Measurements from ENCODE around the gene CTSD.

CTSD gene

GRCh38 chr11:1733009-1733715 is 30.6 kb downstream of the CTSD start:
- no CpG with 5 or more reads among the region's 14 CpGs for WGBS (ENCODE audit: extremely low coverage, insufficient coverage, low lambda C conversion rate)
- Histone ChIP-seq H3K27me3 (ENCODE audit: insufficient read depth, low read length, poor library complexity) (no peaks in the 10 kb centered on the region), H3K23ac (ENCODE audit: low read length) (no peak overlapping the region), H3K27ac (ENCODE audit: low read depth, low read length) (no peak overlapping the region), H2BK5ac (ENCODE audit: low read length) (no peak overlapping the region), H3K9ac (ENCODE audit: low read length) (no peak overlapping the region), H3K79me1 (ENCODE audit: low read length) (no peaks in the 10 kb centered on the region), H3K4me2 (ENCODE audit: low read length) (no peak overlapping the region), H3K4ac (ENCODE audit: low read depth, low read length) (no peak overlapping the region), H2BK15ac (replicated peaks; ENCODE audit: low read depth) (no peak overlapping the region), H3K4me3 (ENCODE audit: low read length) (no peak overlapping the region), H3K36me3 (ENCODE audit: control insufficient read depth, insufficient read depth, low read length) (no peaks in the 10 kb centered on the region), H3K18ac (ENCODE audit: low read length) (no peak overlapping the region), H4K5ac (ENCODE audit: low read length) (no peak overlapping the region), H4K8ac (ENCODE audit: low read depth, low read length) (no peak overlapping the region), H3K56ac (ENCODE audit: low read length) (no peak overlapping the region), H3K4me1 (ENCODE audit: control insufficient read depth, low read depth, low read length) (no peaks in the 10 kb centered on the region), H2AK5ac (ENCODE audit: low read length) (no peak overlapping the region), H2BK120ac (ENCODE audit: low read depth, low read length) (no peak overlapping the region), H3K79me2 (ENCODE audit: control insufficient read depth, insufficient read depth, low read length) (no peaks in the 10 kb centered on the region)
- no peak for DNase-seq

GRCh38 chr11:1732418-1733008 is 31.2 kb downstream of the CTSD start:
- no CpG with 5 or more reads among the region's 13 CpGs for WGBS (ENCODE audit: extremely low coverage, insufficient coverage, low lambda C conversion rate)
- no peak for DNase-seq

GRCh38 chr11:1731451-1732059 is 32.2 kb downstream of the CTSD start:
- no peak overlapping the region for H3K4ac ChIP-seq (ENCODE audit: low read depth, low read length)
- no peak overlapping the region for H3K9ac ChIP-seq (ENCODE audit: low read length)
- no peak overlapping the region for H3K18ac ChIP-seq (ENCODE audit: low read length)
- H3K4me3 ChIP-seq (ENCODE audit: low read length) = no peak overlapping the region
- no peaks in the 10 kb centered on the region for H3K36me3 ChIP-seq (ENCODE audit: control insufficient read depth, insufficient read depth, low read length)
- H3K79me1 ChIP-seq (ENCODE audit: low read length) = no peaks in the 10 kb centered on the region
- no CpG with 5 or more reads among the region's 5 CpGs for WGBS (ENCODE audit: extremely low coverage, insufficient coverage, low lambda C conversion rate)
- H3K79me2 ChIP-seq (ENCODE audit: control insufficient read depth, insufficient read depth, low read length) = no peaks in the 10 kb centered on the region
- H3K56ac ChIP-seq (ENCODE audit: low read length) = no peak overlapping the region
- no peak overlapping the region for H4K8ac ChIP-seq (ENCODE audit: low read depth, low read length)
- H2BK120ac ChIP-seq (ENCODE audit: low read depth, low read length) = no peak overlapping the region
- no peak for DNase-seq
- no peak overlapping the region for H3K23ac ChIP-seq (ENCODE audit: low read length)
- H4K5ac ChIP-seq (ENCODE audit: low read length) = no peak overlapping the region
- H3K4me1 ChIP-seq (ENCODE audit: control insufficient read depth, low read depth, low read length) = no peaks in the 10 kb centered on the region
- no peak overlapping the region for H3K27ac ChIP-seq (ENCODE audit: low read depth, low read length)
- H3K4me2 ChIP-seq (ENCODE audit: low read length) = no peak overlapping the region
- no peak overlapping the region for H2AK5ac ChIP-seq (ENCODE audit: low read length)
- no peak overlapping the region for H2BK15ac ChIP-seq (replicated peaks; ENCODE audit: low read depth)
- no peaks in the 10 kb centered on the region for H3K27me3 ChIP-seq (ENCODE audit: insufficient read depth, low read length, poor library complexity)
- no peak overlapping the region for H2BK5ac ChIP-seq (ENCODE audit: low read length)

More at GRCh38 chr11:1732418-1733008, 31.2 kb downstream of the CTSD start:
- Histone ChIP-seq H3K4me3 (ENCODE audit: low read length) (no peak overlapping the region), H3K4me2 (ENCODE audit: low read length) (no peak overlapping the region), H4K5ac (ENCODE audit: low read length) (no peak overlapping the region), H2BK5ac (ENCODE audit: low read length) (no peak overlapping the region), H3K79me1 (ENCODE audit: low read length) (no peaks in the 10 kb centered on the region), H4K8ac (ENCODE audit: low read depth, low read length) (no peak overlapping the region), H3K79me2 (ENCODE audit: control insufficient read depth, insufficient read depth, low read length) (no peaks in the 10 kb centered on the region), H3K18ac (ENCODE audit: low read length) (no peak overlapping the region), H3K27ac (ENCODE audit: low read depth, low read length) (no peak overlapping the region), H3K27me3 (ENCODE audit: insufficient read depth, low read length, poor library complexity) (no peaks in the 10 kb centered on the region), H2BK15ac (replicated peaks; ENCODE audit: low read depth) (no peak overlapping the region), H3K56ac (ENCODE audit: low read length) (no peak overlapping the region), H3K9ac (ENCODE audit: low read length) (no peak overlapping the region), H3K36me3 (ENCODE audit: control insufficient read depth, insufficient read depth, low read length) (no peaks in the 10 kb centered on the region), H2AK5ac (ENCODE audit: low read length) (no peak overlapping the region), H3K4me1 (ENCODE audit: control insufficient read depth, low read depth, low read length) (no peaks in the 10 kb centered on the region), H3K4ac (ENCODE audit: low read depth, low read length) (no peak overlapping the region), H3K23ac (ENCODE audit: low read length) (no peak overlapping the region), H2BK120ac (ENCODE audit: low read depth, low read length) (no peak overlapping the region)

GRCh38 chr11:1730059-1730629 is 33.6 kb downstream of the CTSD start:
- H2AK5ac ChIP-seq (ENCODE audit: low read length) = no peak overlapping the region
- no peak overlapping the region for H3K4ac ChIP-seq (ENCODE audit: low read depth, low read length)
- no peaks in the 10 kb centered on the region for H3K79me2 ChIP-seq (ENCODE audit: control insufficient read depth, insufficient read depth, low read length)
- H3K4me1 ChIP-seq (ENCODE audit: control insufficient read depth, low read depth, low read length) = no peaks in the 10 kb centered on the region
- H3K4me3 ChIP-seq (ENCODE audit: low read length) = no peak overlapping the region
- no peak overlapping the region for H2BK15ac ChIP-seq (replicated peaks; ENCODE audit: low read depth)
- WGBS (ENCODE audit: extremely low coverage, insufficient coverage, low lambda C conversion rate) = no CpG with 5 or more reads among the region's 11 CpGs
- no peak overlapping the region for H2BK120ac ChIP-seq (ENCODE audit: low read depth, low read length)
- no peak for DNase-seq
- no peak overlapping the region for H3K9ac ChIP-seq (ENCODE audit: low read length)
- H3K56ac ChIP-seq (ENCODE audit: low read length) = no peak overlapping the region
- H3K4me2 ChIP-seq (ENCODE audit: low read length) = no peak overlapping the region
- no peaks in the 10 kb centered on the region for H3K36me3 ChIP-seq (ENCODE audit: control insufficient read depth, insufficient read depth, low read length)
- H3K23ac ChIP-seq (ENCODE audit: low read length) = no peak overlapping the region
- no peaks in the 10 kb centered on the region for H3K79me1 ChIP-seq (ENCODE audit: low read length)
- no peak overlapping the region for H3K27ac ChIP-seq (ENCODE audit: low read depth, low read length)
- H3K27me3 ChIP-seq (ENCODE audit: insufficient read depth, low read length, poor library complexity) = no peaks in the 10 kb centered on the region
- H2BK5ac ChIP-seq (ENCODE audit: low read length) = no peak overlapping the region
- no peak overlapping the region for H4K8ac ChIP-seq (ENCODE audit: low read depth, low read length)
- H3K18ac ChIP-seq (ENCODE audit: low read length) = no peak overlapping the region
- no peak overlapping the region for H4K5ac ChIP-seq (ENCODE audit: low read length)

GRCh38 chr11:1729692-1730011 is 34.1 kb downstream of the CTSD start:
- H3K4me1 ChIP-seq (ENCODE audit: control insufficient read depth, low read depth, low read length) = no peaks in the 10 kb centered on the region
- no peak overlapping the region for H3K56ac ChIP-seq (ENCODE audit: low read length)
- H3K18ac ChIP-seq (ENCODE audit: low read length) = no peak overlapping the region
- no peak overlapping the region for H3K23ac ChIP-seq (ENCODE audit: low read length)
- no peaks in the 10 kb centered on the region for H3K27me3 ChIP-seq (ENCODE audit: insufficient read depth, low read length, poor library complexity)
- H4K5ac ChIP-seq (ENCODE audit: low read length) = no peak overlapping the region
- H3K36me3 ChIP-seq (ENCODE audit: control insufficient read depth, insufficient read depth, low read length) = no peaks in the 10 kb centered on the region
- DNase-seq = no peak
- no peaks in the 10 kb centered on the region for H3K79me1 ChIP-seq (ENCODE audit: low read length)
- H2BK5ac ChIP-seq (ENCODE audit: low read length) = no peak overlapping the region
- H3K4me3 ChIP-seq (ENCODE audit: low read length) = no peak overlapping the region
- H2BK15ac ChIP-seq (replicated peaks; ENCODE audit: low read depth) = no peak overlapping the region
- H2AK5ac ChIP-seq (ENCODE audit: low read length) = no peak overlapping the region
- no peak overlapping the region for H2BK120ac ChIP-seq (ENCODE audit: low read depth, low read length)
- no peak overlapping the region for H3K9ac ChIP-seq (ENCODE audit: low read length)
- H3K4ac ChIP-seq (ENCODE audit: low read depth, low read length) = no peak overlapping the region
- WGBS (ENCODE audit: extremely low coverage, insufficient coverage, low lambda C conversion rate) = no CpG with 5 or more reads among the region's 9 CpGs
- H3K4me2 ChIP-seq (ENCODE audit: low read length) = no peak overlapping the region
- H3K27ac ChIP-seq (ENCODE audit: low read depth, low read length) = no peak overlapping the region
- H4K8ac ChIP-seq (ENCODE audit: low read depth, low read length) = no peak overlapping the region
- no peaks in the 10 kb centered on the region for H3K79me2 ChIP-seq (ENCODE audit: control insufficient read depth, insufficient read depth, low read length)

All from mesendoderm (in vitro differentiated cells).